ENCODE data around the gene EPHB6. TPM values are rescaled to one million over a fixed set of nuclear protein-coding genes. Genes with fewer than 3 reads are reported as not detected.

Gene EPHB6
- total RNA-seq, 1 experiment from 2014 or later = 12.9 TPM

Other genes with a start within 250 kb of the EPHB6 start
- not detected in 2 replicates for gene PRSS1, start 105.6 kb upstream of the EPHB6 start, total RNA-seq (2014; rRNA removed; shearing (Covaris generic))
- not detected in 2 replicates for gene PRSS2, start 84.1 kb upstream of the EPHB6 start, total RNA-seq (2014; rRNA removed; shearing (Covaris generic))
- not detected in 2 replicates for gene TRPV6, start 30.7 kb downstream of the EPHB6 start, total RNA-seq (2014; rRNA removed; shearing (Covaris generic))
- 0.06 TPM in 1 of 2 replicates, not detected in the other for gene TRPV5, start 78.7 kb downstream of the EPHB6 start, total RNA-seq (2014; rRNA removed; shearing (Covaris generic))
- gene LLCFC1, start 84.4 kb downstream of the EPHB6 start, total RNA-seq (2014; rRNA removed; shearing (Covaris generic)) = not detected in 2 replicates
- 0.36 TPM in 1 of 2 replicates, not detected in the other for gene KEL, start 107.3 kb downstream of the EPHB6 start, total RNA-seq (2014; rRNA removed; shearing (Covaris generic))
- gene OR9A2, start 172.1 kb downstream of the EPHB6 start, total RNA-seq (2014; rRNA removed; shearing (Covaris generic)) = not detected in 2 replicates
- gene OR6V1, start 197.3 kb downstream of the EPHB6 start, total RNA-seq (2014; rRNA removed; shearing (Covaris generic)) = not detected in 2 replicates

Data from Daoy (cell line).